Astrocyte (in vitro differentiated cells and primary cell): Measurements from ENCODE around the gene SPP2.

Experiments
- EZH2 ChIP-seq: IDR thresholded peaks from 2 replicates; pipeline ENCODE4 v1.6.1; 2012; ENCODE audit warnings: mild to moderate bottlenecking, low read length, inconsistent platforms; ENCODE audit not compliant: insufficient read depth
- TF ChIP-seq, protein P1 (sequence below): IDR thresholded peaks from 2 replicates; pipeline ENCODE4 v1.5.1; 2011; ENCODE audit warnings: low read depth, mild to moderate bottlenecking, inconsistent platforms, low read length, moderate library complexity; ENCODE audit not compliant: insufficient read depth

DNA sequence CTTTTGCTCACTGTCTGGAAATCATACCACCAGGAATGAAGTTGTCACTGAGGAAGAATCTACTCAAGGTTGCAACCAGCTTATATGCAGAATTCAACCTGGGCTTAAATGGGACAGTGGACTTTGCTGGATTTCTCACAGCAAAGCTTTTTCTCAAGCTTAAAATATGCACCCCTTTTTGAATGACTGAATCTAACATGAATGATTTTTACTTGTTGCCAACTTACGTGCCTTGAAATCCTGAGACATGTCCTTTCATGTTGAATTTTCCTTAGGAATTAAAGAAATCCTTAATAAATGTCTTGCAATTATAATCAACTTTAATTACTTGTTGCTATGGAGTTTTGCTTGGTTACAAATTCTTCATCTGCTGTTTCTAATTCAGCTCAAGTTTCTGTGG, 57.4 kb downstream of the SPP2 start:
- TF ChIP-seq, protein P1, sequence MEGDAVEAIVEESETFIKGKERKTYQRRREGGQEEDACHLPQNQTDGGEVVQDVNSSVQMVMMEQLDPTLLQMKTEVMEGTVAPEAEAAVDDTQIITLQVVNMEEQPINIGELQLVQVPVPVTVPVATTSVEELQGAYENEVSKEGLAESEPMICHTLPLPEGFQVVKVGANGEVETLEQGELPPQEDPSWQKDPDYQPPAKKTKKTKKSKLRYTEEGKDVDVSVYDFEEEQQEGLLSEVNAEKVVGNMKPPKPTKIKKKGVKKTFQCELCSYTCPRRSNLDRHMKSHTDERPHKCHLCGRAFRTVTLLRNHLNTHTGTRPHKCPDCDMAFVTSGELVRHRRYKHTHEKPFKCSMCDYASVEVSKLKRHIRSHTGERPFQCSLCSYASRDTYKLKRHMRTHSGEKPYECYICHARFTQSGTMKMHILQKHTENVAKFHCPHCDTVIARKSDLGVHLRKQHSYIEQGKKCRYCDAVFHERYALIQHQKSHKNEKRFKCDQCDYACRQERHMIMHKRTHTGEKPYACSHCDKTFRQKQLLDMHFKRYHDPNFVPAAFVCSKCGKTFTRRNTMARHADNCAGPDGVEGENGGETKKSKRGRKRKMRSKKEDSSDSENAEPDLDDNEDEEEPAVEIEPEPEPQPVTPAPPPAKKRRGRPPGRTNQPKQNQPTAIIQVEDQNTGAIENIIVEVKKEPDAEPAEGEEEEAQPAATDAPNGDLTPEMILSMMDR: no peak
- no peak for TF ChIP-seq EZH2
